GM18499 (cell line): Measurements from ENCODE around the gene TBC1D30.
A peak's percentile ranks its signal among the peaks of the same experiment; 100 is the strongest.

Source experiments
- ATAC-seq: cut with Tn5 transposase; IDR thresholded peaks from one replicate; pipeline ENCODE4 v1.9.1; 2021; ENCODE audit warnings: moderate number of reproducible peaks; ENCODE audit not compliant: insufficient read depth, unreplicated experiment

The TBC1D30 gene

GRCh38 chr12:64858882-64859605, 34.6 kb downstream of the TBC1D30 start:
- ATAC-seq, result no peak

- no peak for ATAC-seq
Observed at GRCh38 chr12:64860446-64860998, 36.1 kb downstream of the TBC1D30 start.

DNA sequence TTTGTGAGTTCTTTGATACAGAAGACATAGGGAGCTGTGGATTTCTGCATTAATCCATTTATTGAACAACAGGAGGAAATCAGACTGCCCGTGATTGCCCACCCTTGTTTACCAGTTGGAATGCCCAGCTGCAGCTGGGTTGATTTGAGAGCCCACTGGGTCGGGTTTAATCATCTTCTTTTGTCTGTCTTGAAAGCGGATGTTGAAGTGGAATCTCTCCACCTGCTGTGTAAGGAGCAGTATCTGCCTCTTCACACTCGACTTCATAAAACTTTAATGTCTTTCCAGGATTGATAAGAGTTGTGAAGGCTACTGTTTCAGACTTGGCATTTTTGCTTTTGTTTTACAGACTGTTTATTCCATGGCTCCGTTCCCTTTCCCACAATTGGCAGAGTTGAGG, 39.9 kb downstream of the TBC1D30 start:
- ATAC-seq, result no peak

DNA sequence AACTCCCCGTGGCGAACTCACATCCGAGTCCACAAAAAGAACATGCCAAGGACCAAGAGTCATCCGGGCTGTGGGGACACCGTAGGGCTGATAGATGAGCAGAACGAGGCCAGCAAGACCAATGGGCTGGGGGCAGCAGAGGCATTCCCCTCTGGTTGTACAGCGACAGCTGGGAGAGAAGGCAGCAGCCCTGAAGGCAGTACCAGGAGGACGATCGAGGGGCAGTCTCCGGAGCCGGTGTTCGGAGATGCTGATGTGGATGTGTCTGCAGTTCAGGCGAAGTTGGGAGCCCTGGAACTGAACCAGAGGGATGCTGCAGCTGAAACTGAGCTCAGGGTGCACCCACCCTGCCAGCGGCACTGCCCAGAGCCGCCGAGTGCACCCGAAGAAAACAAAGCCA, 50.7 kb downstream of the TBC1D30 start:
- ATAC-seq, result no peak

DNA sequence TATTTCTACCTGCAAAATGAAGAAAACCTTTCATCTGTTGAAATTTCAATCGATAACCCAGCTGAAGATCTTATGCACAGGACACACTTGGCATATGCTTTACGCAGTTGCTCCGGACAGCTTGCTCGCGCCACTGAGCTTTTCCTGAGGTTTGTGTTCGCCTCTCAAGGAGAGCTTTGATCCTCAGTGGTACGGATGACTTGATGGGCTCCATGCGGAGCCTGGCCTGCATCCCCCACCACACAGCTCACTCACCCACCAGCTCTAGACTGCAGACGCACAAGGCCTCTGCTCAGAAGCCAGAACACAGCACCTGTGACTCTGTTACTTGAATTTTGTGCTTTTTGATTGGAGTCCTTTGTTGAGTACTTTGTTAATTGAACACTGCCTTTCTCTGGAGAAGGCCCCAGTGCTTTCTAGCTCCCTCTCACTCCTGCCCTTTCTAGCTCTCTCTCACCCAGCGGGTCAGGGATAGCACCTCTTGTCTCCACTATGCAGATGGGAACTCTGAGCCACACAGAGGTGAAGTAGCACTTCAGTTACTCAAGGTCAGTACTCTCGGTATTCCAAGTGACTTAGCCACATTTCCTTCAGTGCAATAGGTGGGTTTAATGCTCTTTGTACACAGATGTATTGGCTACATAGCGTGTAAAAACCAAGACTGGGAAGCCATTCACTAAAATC, 52.1 kb downstream of the TBC1D30 start:
- ATAC-seq, result no peak

- ATAC-seq, result peak; percentile 87
Observed at GRCh38 chr12:64877363-64878004, 53.0 kb downstream of the TBC1D30 start.

DNA sequence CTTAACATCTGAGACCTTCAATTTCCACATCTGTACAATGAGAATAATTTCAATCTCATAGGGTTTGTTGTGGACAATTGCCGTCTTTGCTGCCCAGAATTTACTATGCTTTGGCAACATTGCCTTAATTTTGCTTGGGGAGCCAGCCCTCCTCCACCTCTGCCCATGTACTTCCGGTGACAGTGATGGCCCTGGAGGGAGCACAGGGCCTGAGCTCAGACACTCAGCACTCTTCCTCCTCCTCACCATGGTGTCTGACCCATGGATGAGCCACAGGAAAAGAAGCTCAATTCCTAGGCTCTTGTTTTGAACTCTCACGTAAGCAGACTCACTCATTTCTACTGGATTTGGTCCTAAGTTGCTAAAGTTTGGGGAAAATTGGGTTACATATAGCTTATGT, 58.2 kb downstream of the TBC1D30 start:
- no peak for ATAC-seq

GRCh38 chr12:64883264-64884163, 59.1 kb downstream of the TBC1D30 start:
- no peak for ATAC-seq

DNA sequence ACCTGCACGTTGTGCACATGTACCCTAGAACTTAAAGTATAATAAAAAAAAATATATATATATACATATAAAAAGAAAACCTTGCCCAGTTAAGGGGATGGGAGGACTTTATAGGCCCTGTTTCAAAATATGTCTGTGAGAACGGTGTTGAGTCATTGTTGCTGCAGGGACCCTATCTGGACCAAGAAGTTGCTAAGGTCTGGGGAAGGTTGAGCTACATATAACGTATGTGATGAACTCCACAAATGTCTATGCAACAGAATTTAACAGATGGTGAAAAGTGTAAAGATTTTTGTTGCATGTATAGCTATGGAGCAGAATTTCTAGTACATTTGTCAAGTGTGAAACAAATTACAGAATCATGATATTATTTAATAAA, 59.7 kb downstream of the TBC1D30 start:
- no peak for ATAC-seq

DNA sequence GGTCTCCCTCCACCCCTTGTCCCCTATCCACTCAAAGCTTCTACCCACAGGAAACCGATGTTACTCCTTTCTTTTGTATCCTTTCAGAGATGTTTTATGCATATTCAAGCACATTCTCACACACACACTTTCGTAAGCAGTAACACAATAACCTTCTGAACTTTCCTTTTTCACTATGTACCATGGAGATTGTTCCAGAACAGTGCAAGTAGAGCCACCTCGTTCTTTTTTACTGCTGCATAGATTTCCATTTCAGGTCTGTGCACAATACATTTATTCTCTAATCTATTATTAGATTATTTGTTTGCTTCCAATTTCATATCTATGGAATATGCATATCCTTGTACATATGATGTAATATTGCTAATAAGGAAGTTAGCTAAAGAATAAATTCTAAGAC, 60.3 kb downstream of the TBC1D30 start:
- no peak for ATAC-seq

DNA sequence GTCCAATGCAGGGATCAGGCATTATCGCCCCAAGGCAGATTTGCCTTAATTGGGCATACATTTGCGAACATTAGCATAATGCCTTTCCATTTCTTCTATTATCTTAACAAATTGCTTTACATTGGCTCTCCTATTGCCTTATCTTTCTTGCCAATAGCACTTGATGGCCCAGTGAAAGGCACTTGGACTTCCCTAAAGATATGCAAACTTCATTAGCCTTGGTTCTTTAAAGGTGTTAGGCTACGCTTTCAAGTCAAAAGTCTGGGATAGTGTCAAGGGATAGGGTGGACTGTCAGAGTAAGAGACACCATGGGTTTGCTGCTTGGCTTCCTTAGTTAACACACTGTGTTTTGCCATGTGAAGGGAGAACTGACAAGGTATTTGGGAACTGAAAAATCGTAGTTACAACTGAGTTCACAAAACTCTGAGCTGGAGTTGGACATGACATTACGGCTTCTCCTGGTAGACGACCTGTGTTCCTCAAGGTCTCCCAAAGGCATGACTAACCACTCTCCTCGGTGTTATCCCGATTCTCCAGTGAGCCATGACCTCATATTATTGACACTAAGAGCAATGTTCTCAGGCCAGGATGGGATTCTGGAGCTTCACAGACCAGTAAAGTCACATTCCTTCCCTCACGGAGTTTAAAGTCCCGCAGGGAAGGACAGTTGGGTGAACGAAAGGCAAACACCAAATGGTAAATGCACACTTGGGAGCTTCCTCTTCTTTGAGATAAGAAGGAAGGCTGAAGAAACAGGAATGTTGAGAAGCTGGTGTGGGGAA, 65.2 kb downstream of the TBC1D30 start:
- no peak for ATAC-seq

DNA sequence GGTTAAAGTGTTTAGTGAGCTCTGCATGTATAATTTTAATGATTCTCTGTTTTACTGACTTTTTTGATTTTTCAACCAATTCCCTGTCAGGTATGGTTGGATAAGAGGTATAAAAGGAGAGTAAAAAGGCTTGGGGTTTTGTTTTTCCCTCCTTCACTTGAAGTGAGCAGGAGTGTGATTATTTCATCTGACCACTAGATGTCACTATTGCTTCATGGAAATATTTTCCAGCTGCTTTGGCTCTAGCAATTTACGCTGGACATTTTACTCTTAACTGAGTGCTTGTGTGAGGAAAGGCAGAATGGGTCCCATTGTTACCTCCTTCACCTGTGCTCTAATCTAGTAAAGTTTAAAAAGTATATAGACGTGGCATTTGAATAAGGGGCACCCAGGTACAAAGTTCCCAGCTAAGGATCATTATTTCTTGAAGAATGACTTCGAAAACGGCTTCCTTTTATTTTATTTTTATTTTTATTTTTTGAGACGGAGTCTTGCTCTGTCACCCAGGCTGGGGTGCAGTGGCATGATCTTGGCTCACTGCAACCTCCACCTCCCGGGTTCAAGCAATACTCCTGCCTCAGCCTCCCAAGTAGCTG, 66.5 kb downstream of the TBC1D30 start:
- no peak for ATAC-seq

GRCh38 chr12:64891629-64892028, 67.2 kb downstream of the TBC1D30 start:
- ATAC-seq, result no peak

GRCh38 chr12:64892561-64892960, 68.1 kb downstream of the TBC1D30 start:
- no peak for ATAC-seq

- no peak for ATAC-seq
Observed at GRCh38 chr12:64893961-64894360, 69.5 kb downstream of the TBC1D30 start.

DNA sequence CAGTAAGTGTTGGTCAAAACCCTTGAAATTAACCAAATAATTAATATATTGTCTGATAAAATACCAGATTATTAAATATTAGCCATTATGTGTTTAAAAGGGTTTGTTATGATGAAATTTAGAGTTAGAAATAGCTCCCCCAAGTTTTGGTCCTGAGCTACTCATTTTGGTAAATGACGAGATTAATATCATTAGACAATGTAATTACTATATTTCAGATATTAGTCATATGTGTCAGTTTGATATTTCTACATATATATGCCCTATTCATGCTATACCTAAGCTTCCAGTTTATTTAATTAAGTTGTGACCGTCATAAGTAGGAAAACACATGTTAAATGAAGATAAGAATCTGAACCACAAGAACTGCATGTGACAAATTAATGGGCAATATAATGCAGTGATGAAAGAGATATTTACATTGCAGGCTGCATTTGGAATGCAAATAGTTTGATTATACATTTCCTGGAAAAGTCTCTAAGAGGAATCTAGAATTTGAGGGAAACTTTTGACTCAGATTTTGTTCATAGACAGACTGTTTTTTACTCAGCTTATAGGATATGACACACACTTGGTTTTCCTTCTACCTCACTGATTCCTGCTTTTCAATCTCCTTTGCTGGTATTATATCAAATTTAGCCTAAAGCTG, 70.5 kb downstream of the TBC1D30 start:
- ATAC-seq, result no peak

DNA sequence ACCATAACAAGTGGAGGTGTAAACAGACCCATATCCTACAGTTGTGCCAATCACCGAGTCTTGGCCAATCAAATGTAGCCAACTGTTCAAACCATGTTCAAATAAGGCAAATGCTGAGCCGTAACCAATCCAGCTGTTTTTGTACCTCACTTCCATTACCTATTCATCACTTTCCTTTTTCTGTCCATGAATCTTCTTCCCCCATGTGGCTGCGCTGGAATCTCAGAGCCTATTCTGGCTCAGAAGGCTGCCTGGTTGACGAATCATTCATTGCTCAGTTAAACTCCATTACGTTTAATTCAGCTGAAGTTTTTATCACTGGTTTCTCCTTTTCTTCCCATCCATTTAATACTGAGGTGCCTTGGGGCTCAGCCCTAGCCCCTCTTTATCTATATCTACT, 71.1 kb downstream of the TBC1D30 start:
- no peak for ATAC-seq

GRCh38 chr12:64900540-64900939, 76.1 kb downstream of the TBC1D30 start:
- no peak for ATAC-seq
